Globus pallidus (tissue), 1 donor: ENCODE data around the gene CCT6A.
A peak's percentile ranks its signal among the peaks of the same experiment; 100 is the strongest.
"Not testable (repeated sequence)": the region's sequence is repeated elsewhere in the genome, so short reads cannot be mapped to it uniquely, and the experiment has no call there.

Experiments used
- DNase-seq: peaks from one replicate; pipeline ENCODE4 v3.0.0-alpha.2; 2015; ENCODE audit warnings: low spot score

CCT6A gene, protein sequence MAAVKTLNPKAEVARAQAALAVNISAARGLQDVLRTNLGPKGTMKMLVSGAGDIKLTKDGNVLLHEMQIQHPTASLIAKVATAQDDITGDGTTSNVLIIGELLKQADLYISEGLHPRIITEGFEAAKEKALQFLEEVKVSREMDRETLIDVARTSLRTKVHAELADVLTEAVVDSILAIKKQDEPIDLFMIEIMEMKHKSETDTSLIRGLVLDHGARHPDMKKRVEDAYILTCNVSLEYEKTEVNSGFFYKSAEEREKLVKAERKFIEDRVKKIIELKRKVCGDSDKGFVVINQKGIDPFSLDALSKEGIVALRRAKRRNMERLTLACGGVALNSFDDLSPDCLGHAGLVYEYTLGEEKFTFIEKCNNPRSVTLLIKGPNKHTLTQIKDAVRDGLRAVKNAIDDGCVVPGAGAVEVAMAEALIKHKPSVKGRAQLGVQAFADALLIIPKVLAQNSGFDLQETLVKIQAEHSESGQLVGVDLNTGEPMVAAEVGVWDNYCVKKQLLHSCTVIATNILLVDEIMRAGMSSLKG

DNA sequence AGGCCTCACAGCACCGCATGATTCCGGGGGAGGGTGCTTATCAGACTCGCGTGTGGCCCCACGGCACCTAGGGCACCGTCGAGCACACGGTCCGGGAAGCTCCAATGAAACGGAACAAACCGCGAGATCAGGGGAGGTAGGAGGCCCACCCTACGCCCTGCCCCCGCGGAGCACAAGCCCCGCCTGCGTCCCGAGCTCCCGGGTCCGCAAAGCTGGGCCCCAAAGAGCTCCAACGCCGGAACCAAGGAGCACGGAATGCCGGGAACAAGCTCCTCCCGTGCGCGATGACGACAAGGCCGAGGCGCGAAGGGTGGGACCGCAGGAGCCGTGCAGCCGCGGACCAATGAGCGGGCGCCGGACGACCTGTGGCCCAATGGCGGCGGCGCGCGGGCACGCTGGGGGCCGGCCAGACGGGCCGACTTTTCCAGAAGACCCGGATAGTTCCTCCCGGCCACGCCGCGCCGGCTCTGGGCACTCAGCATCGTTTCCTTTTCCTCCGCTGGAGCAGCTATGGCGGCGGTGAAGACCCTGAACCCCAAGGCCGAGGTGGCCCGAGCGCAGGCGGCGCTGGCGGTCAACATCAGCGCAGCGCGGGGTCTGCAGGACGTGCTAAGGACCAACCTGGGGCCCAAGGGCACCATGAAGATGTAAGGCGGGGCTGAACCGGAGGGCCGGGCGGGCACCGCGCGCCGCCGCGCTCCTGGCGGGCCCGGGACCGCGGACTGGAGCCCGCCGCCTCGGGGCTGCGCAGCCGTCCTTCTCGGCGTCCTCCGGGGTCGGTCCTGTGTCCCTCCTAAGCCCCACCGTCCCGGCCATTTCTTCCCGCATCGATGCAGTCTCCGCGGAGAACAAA, at the start of gene CCT6A, which contains the start of gene PSPH:
Gene CCT6A, plus strand, starts transcription at position 427 of the 853 bp plus-strand sequence. Its CDS starts 84 bp downstream, at position 511.
Gene PSPH, minus strand, starts transcription at position 106 of the 853 bp plus-strand sequence. CDS start 30,232 bp downstream, outside the sequence.
- peak; percentile 97 for DNase-seq

DNA sequence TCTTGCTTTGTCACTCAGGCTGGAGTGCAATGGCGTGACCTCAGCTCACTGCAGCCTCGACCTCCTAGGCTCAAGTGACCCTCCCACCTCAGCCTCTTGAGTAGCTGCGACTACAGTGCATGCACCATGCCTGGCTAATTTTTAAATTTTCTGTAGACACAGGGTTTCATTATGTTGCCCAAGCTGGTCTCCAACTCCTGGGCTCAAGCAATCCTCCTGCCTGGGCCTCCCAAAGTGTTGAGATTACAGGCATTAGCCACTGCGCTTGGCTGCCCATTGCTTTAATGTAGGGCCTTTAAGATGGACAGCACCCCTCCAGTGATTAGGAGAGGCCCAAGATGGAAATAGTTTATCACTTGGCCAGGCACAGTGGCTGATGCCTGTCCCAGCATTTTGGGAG, 47.8 kb upstream of the CCT6A start:
- DNase-seq, result no peak

DNA sequence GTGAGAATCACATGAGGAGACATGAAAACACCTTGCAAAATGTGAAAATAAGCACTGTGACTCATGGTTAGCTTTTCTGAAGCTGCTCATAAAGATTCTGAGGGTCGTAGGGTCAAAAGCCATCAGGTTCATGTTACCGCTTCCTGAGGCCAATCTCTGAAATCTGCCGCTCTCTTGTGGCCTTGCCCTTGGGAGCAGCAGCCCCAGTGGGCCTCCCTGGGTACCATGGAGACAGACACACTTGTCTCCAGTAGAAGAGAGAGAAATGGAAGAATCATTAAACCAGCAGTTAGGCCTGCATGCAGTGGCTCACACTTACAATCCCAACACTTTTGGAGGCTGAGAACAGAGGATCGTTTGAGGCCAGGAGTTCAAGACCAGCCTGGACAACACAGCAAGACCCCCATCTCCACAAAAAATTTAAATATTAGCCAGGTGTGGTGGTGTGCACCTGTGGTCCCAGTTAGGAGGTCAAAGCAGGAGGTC, 44.4 kb upstream of the CCT6A start:
- no peak for DNase-seq

DNA sequence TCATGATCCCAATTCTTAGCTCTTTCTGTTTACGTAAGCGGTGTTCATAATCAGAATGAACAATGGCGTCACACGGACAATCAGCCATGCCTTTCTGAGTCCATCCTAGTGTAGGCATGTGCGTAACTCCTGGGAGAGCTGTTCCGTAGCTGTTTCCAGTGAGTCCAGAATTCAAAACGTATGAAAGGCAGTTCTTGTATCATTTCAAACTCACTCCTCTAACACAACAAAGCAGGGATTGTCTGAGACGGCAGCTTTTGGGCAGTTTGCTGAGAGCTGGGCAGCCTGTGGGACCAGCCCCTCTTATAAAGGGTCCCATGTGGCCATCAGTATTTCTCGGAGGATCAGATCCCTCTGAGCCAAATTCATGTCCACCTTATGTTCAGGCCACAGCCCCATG, 43.7 kb upstream of the CCT6A start:
- DNase-seq, result peak; percentile 84

DNA sequence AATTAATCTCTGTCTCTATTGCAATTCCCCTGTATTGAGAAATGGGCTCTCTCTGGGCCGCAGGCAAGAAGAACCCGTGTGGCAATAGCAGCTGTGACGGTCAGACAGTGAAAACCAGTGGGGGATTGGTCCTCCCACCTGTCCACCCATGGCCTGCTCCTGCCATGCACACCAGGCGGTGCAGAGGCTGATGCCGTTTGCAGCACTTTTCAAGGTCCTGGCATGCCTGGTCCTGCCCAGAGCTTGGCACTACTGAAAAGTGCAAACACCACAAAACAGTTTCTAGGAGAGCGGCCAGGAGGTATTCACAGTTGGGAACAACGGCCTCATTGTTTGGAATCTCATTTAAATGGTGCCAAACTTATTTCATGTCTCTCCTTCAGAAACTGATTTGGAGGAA, 41.9 kb upstream of the CCT6A start:
- DNase-seq, result peak; percentile 91

DNA sequence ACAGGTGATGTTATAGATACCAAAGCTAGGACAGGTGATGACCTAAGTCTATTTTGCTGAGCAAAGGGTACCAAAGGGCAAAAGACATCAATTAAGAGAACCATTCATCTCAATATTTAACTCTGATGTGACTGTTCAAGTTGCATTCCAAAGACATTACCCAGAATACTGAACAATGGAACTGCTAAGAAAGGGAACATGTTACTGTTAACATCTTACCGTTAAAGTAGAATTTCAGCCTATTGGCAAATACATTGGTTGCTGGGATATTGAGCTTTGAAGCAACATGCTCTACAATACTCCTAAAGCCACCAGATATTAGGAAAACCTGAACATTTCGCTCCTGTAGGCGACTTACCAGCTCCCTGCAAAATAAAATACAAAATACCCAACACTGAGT, 34.5 kb upstream of the CCT6A start:
- not testable (repeated sequence) for DNase-seq

DNA sequence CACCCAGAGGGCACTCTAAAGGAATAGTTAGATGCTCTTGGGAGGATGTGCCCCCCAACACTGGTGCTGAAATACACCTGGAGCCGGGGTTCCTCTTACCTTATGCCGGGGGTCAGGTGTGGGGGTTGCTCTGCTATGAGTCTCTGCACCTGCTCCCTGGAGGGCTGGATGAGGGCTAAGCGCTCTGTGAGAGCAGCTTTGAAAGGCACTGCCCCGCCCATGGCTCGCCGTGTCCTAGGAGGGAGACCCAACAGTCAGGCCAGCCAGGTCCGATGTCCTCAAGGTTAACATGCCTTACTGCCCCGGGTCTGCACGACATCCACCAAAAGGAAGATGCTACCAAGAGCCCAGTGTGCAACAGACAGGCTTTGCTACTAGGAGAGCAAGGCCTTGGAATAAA, 32.1 kb upstream of the CCT6A start:
- DNase-seq, result no peak

DNA sequence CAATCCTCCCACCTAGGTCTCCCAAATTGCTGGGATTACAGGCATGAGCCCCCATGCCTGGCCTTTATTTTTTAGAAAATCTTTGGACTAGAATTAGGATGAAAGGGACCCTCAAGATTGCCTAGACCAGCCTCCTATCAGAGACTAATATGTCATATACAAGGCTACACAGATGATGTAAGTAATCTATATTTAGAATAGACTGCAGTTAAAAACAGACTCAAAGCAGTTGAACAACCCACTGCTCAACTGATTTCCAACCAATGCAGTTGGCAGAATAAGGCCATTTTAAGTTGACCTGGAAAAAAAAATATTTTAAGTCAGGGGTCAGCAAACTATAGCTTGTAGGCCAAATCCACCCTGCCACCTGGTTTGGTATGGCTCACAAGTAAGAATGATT, 28.1 kb upstream of the CCT6A start:
- no peak for DNase-seq

DNA sequence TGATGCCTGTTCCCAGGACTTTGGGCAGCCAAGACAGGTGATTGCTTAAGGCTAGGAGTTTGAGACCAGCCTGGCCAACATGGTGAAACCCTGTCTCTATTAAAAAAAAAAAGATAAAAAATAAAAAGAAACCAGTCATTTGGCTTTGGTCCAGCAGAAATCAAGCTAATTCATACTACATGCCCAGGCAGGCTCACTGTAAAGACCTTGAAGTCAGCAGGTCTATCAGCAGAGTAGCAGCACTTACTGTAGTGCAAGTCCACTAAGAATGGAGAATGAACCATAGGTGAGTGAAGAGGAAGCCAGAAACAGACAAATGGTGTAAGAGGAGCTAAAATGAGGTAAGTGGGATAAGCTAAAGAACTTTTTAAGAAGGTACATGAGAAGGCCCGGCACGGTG, 25.0 kb upstream of the CCT6A start:
- DNase-seq, result no peak

DNA sequence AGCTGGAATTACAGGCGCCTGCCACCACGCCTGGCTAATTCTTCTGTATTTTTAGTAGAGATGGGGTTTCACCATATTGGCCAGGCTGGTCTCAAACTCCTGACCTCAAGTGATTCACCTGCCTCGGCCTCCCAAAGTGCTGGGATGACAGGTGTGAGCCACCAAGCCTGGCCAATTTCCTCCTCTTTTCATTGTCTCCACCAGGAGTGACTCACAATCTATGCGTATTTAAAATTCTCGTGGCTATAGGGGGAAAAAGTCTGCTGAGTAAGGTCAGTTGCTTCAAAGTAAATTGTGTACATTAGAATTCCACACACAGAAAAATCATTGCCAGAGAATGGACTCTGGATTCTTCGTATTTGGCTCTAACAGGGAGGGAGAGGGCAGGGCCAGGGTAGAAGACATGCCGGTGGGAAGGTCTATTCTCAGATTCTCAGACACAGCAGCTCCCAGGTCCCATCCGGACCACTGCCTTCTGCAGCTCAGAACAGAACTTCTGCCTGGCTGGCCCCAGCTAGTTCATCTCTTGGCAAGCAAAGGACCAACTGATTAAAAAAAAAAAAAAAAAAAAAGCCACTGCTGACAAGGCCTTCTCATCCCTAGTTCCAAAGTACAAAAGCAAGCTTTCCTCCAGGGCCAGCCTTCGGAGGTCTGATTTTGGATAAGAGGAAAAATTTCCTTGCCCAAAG, 22.5 kb upstream of the CCT6A start:
- no peak for DNase-seq

DNA sequence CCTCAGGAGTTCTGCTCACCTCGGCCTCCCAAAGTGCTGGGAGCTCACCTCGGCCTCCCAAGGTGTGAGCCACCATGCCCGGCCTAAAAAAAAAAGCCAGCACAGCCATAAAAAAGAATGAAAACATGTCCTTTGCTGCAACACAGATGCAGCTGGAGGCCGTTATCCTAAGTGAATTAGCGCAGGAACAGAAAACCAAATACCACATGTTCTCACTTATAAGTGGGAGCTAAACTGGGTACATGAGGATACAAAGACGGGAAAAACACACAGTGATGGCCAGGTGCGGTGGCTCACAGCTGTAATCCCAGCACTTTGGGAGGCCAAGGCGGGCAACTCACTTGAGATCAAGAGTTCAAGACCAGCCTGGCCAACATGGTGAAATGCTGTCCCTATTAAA, 21.2 kb upstream of the CCT6A start:
- no peak for DNase-seq

DNA sequence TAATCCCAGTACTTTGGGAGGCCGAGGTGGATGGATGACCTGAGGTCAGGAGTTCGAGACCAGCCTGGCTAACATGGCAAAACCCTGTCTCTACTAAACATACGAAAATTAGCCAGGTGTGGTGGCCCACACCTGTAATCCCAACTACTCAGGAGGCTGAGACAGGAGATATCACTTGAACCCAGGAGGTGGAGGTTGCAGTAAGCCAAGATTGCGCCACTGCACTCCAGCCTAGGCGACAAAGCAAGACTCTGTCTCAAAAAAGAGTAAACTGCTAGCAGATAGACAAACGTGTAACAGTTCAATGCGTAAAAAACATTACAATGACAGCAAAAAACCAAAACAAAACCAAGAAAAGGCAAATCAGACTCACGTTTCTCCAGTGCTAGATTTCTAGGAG, 20.0 kb upstream of the CCT6A start:
- DNase-seq, result not testable (repeated sequence)

DNA sequence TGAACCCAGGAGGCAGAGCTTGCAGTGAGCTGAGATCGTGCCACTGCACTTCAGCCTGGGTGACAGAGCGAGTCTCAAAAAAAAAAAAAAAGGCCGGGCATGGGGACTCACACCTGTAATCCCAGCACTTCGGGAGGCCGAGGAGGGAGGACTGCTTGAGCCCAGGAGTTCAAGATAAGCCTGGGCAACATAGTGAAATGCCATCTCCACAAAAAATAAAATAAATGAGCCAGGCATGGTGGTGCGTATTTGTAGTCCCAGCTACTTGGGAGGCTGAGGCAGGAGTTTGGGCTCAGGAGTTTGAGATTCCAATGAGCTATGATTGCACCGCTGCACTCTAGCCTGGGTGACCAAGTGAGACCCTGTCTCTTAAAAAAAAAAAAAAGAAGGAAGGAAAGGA, 19.0 kb upstream of the CCT6A start:
- DNase-seq, result not testable (repeated sequence)

DNA sequence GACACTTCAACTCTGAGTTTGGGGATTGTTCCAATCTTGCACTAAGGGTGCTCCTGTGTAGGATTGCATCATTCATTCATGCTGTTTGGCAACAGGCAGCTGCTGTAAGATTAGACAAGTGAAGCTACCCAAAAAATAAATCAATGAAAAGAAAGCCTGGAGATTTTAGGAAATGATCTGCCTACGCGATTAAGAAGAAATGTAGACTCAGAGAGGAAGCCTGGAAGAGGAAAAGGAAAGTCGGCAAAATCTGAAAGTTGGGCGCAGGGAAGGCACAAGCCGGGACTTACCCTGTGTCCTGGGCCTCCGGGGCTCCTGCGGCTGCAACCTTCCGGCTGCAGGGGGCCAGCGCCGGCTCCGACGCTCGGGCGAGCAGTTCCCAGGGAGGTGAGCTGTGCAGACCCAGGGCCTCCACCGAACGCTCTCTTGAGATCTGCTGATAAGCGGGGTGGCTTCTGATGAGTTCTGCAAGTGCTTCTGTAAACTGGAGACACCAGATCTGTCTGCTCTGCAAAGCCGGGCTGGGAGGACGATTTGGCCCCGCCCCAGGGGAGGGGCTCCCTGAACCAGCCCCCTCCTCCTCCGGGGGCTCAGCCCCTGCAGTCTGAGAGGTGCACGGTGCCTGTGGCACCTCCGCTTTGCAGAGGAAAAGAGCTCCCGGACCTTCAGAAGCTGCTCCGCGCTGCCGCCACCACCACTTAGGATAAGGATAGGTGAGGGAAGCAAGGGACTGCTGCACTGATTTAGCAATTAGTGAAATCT, 17.7 kb upstream of the CCT6A start:
- DNase-seq, result peak; percentile 49

DNA sequence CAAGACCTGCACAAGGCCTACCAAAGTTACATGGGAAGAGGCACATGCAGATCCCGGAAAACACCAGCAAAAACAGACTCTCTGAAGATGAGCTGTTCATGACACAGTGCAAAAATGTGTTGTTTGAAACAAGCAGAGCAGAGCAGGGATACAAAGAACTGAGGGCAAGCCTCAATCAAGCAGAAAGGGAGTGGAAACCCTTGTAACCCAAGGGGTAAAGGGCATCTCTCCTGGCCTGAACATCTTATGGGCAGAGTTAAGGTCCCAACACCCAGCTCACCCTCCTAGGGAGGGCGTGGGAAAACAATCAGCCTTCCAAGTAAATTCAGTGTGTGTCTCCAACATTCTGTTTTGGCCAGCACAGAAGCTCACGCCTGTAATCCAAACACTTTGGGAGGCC, 10.8 kb upstream of the CCT6A start:
- no peak for DNase-seq

DNA sequence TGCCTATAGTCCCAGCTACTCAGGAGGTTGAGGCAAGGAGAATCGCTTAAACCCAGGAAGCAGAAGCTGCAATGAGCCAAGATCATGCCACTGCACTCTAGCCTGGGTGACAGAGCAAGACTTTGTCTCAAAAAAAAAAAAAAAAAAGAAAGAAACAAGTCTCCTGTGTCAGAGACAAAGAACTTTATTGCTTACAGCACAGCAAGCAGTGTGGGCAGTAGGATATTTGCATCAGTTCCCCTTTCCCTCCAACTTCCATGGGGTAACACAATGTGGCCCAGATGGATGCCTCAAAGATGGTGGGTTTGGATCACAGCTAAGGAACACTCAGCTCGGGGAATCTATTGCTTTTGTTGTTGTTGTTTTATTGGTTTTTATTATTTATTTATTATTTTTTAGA, 5.8 kb upstream of the CCT6A start:
- not testable (repeated sequence) for DNase-seq

DNA sequence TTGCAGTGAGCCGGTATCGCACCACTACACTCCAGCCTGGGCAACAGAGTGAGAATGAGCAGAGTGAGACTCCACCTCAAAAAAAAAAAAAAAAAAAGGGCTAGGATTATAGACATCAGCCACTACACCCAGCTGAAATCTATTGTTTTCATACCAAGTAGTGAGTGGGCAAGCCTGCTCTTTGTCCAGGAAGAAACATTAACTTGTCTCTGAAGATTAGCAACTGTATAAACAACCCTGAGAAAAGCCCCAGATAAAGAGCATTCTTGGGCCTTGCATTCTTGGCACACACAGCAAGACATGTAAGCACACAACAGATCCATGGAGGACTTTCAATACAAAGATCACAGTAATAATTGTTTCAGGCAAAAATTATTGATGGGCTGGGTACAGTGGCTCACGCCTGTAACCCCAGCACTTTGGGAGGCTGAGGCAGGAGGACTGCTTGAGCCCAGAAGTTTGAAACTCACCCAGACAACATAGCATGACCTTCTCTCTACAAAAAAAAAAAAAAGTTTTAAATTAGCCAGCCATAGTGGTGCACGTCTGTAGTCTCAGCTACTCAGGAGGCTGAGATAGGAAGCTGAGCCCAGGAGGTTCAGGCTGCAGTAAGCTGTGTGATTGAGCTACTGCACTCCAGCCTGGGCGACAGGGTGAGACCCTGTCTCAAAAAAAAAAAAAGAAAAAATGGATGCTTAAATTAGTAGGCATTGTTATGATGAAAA, 4.7 kb upstream of the CCT6A start:
- no peak for DNase-seq

DNA sequence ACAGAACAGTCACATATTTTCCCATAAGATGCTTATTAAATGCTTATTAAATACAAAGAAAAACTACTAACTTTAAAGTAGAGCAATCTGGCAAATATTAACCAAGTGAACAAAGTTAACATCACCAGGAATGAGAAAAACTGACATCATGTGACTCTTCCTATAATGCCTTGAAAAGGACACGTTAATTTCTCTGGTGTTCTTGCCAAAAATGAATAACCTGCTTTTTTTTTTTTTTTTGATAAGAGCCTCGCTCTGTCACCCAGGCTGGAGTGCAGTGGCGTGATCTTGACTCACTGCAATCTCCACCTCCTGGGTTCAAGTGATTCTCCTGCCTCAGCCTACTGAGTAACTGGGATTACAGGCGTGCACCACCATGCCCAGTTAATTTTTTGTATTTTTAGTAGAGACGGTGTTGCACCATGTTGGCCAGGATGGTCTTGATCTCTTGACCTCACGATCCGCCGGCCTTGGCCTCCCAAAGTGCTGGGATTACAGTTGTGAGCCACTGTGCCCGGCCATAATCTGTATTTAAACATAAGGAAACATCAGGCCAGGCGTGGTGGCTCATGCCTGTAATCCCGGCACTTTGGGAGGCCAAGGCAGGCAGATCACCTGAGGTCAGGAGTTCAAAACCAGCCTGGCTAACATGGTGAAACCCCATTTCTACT, 4.0 kb upstream of the CCT6A start:
- DNase-seq, result not testable (repeated sequence)

DNA sequence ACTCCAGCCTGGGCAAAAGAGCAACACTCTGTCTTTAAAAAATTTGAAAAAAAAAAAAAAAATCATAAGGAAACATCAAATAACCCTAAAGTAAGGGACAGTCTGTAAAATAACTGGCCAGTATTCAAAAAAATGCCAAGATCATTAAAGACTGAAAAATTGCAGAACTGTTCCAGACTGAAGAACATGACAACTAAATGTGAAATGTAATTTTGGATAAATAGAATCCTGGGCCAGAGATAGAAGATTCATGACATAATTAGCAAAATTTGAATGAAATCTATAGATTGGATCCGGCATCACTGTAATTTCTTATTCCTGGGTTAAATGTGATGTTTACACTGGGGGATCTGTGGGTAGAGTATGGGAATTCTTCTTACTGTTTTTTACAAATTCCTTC, 3.3 kb upstream of the CCT6A start:
- DNase-seq, result no peak

DNA sequence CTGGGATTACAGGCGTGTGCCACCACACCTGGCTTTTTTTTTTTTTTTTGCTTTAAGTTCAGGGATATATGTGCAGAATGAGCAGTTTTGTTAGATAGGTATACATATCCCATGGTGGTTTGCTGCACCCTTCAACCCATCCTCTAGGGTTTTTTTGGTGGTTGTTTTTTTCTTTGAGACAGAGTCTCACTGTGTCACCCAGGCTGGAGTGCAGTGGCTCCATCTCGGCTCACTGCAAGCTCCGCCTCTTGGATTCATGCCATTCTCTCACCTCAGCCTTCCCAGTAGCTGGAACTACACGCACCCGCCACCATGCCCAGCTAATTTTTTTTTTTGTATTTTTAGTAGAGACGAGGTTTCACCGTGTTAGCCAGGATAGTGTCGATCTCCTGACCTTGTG, 2.8 kb upstream of the CCT6A start:
- not testable (repeated sequence) for DNase-seq
